Measurements from ENCODE around the gene MPL.

MPL gene

GRCh38 chr1:43306688-43307457 is 30.7 kb upstream of the MPL start:
- DNase-seq: no peak

GRCh38 chr1:43307458-43308158 is 30.0 kb upstream of the MPL start:
- no peak for DNase-seq

GRCh38 chr1:43308635-43309404 is 28.8 kb upstream of the MPL start:
- no peak for DNase-seq

- DNase-seq: no peak
Measured at GRCh38 chr1:43309405-43310025, 28.1 kb upstream of the MPL start.

GRCh38 chr1:43311521-43311920 is 26.1 kb upstream of the MPL start:
- no peak for DNase-seq

- DNase-seq: no peak
Measured at GRCh38 chr1:43312212-43312623, 25.4 kb upstream of the MPL start.

GRCh38 chr1:43312663-43313515 is 24.7 kb upstream of the MPL start:
- DNase-seq: no peak

GRCh38 chr1:43313771-43314170 is 23.8 kb upstream of the MPL start:
- no peak for DNase-seq

- no peak for DNase-seq
Measured at GRCh38 chr1:43314233-43314632, 23.4 kb upstream of the MPL start.

- DNase-seq: no peak
Measured at GRCh38 chr1:43315481-43315880, 22.1 kb upstream of the MPL start.

GRCh38 chr1:43315963-43316737 is 21.5 kb upstream of the MPL start:
- no peak for DNase-seq

- no peak for DNase-seq
Measured at GRCh38 chr1:43316738-43317520, 20.7 kb upstream of the MPL start.

- DNase-seq: no peak
Measured at GRCh38 chr1:43317817-43318471, 19.7 kb upstream of the MPL start.

- no peak for DNase-seq
Measured at GRCh38 chr1:43318831-43319230, 18.8 kb upstream of the MPL start.

GRCh38 chr1:43319288-43319687 is 18.3 kb upstream of the MPL start:
- DNase-seq: no peak

- no peak for DNase-seq
Measured at GRCh38 chr1:43319766-43320165, 17.9 kb upstream of the MPL start.

- DNase-seq: no peak
Measured at GRCh38 chr1:43321331-43321891, 16.2 kb upstream of the MPL start.

- no peak for DNase-seq
Measured at GRCh38 chr1:43322506-43322905, 15.1 kb upstream of the MPL start.

- DNase-seq: no peak
Measured at GRCh38 chr1:43324810-43325209, 12.8 kb upstream of the MPL start.

- DNase-seq: no peak
Measured at GRCh38 chr1:43325381-43325780, 12.2 kb upstream of the MPL start.
